Renal cortical epithelial cell (primary cell): ENCODE data around the gene ENTHD1. TPM values are rescaled to one million over a fixed set of nuclear protein-coding genes. Genes with fewer than 3 reads are reported as not detected.
A peak's percentile ranks its signal among the peaks of the same experiment; 100 is the strongest.

ENCODE experiments used
- DNase-seq: peaks from one replicate; pipeline ENCODE4 v3.0.0-alpha.2; 2011; ENCODE audit warnings: low read depth
- total RNA-seq: library from RNA; depleted of rRNA; stranded (reverse); fragments of >200 nt; gene quantifications from 2 replicates; pipeline ENCODE4 v1.2.3, GENCODE V29; 2014

Gene ENTHD1
- total RNA-seq, 1 donor from 2014 or later = not detected

- no peak for DNase-seq
Observed at GRCh38 chr22:39845529-39845928, 48.0 kb downstream of the ENTHD1 start.

- no peak for DNase-seq
Observed at GRCh38 chr22:39839917-39840510, 53.5 kb downstream of the ENTHD1 start.

- DNase-seq = no peak
Observed at GRCh38 chr22:39839204-39839603, 54.4 kb downstream of the ENTHD1 start.

- no peak for DNase-seq
Observed at GRCh38 chr22:39833610-39834009, 60.0 kb downstream of the ENTHD1 start.

- no peak for DNase-seq
Observed at GRCh38 chr22:39833093-39833492, 60.5 kb downstream of the ENTHD1 start.

- no peak for DNase-seq
Observed at GRCh38 chr22:39832627-39833074, 60.9 kb downstream of the ENTHD1 start.

GRCh38 chr22:39825661-39826102, 67.9 kb downstream of the ENTHD1 start:
- DNase-seq = no peak

- DNase-seq = no peak
Observed at GRCh38 chr22:39821008-39821407, 72.6 kb downstream of the ENTHD1 start.

- peak; percentile 85 for DNase-seq
Observed at GRCh38 chr22:39820256-39820655, 73.3 kb downstream of the ENTHD1 start.

GRCh38 chr22:39819429-39819828, 74.1 kb downstream of the ENTHD1 start:
- DNase-seq = no peak

- DNase-seq = peak; percentile 32
Observed at GRCh38 chr22:39818094-39818493, 75.5 kb downstream of the ENTHD1 start.

- DNase-seq = no peak
Observed at GRCh38 chr22:39815932-39816331, 77.6 kb downstream of the ENTHD1 start.

- no peak for DNase-seq
Observed at GRCh38 chr22:39814899-39815298, 78.7 kb downstream of the ENTHD1 start.

GRCh38 chr22:39809772-39810557, 83.6 kb downstream of the ENTHD1 start:
- no peak for DNase-seq

- DNase-seq = no peak
Observed at GRCh38 chr22:39808081-39808480, 85.5 kb downstream of the ENTHD1 start.

GRCh38 chr22:39806109-39806508, 87.5 kb downstream of the ENTHD1 start:
- no peak for DNase-seq

GRCh38 chr22:39805117-39805516, 88.4 kb downstream of the ENTHD1 start:
- DNase-seq = no peak

GRCh38 chr22:39802682-39803081, 90.9 kb downstream of the ENTHD1 start:
- no peak for DNase-seq

- no peak for DNase-seq
Observed at GRCh38 chr22:39800790-39801520, 92.6 kb downstream of the ENTHD1 start.

- DNase-seq = no peak
Observed at GRCh38 chr22:39797528-39798147, 95.9 kb downstream of the ENTHD1 start.

GRCh38 chr22:39789788-39790187, 103.8 kb downstream of the ENTHD1 start:
- no peak for DNase-seq

- no peak for DNase-seq
Observed at GRCh38 chr22:39785232-39785631, 108.3 kb downstream of the ENTHD1 start.
